ENCODE results near the gene SPNS3. TPM values are rescaled to one million over a fixed set of nuclear protein-coding genes. Genes with fewer than 3 reads are reported as not detected.

The SPNS3 gene
- total and polyA plus RNA-seq, 9 donors: 0.06 to 0.80 (median 0.20) TPM; not detected in 4

DNA sequence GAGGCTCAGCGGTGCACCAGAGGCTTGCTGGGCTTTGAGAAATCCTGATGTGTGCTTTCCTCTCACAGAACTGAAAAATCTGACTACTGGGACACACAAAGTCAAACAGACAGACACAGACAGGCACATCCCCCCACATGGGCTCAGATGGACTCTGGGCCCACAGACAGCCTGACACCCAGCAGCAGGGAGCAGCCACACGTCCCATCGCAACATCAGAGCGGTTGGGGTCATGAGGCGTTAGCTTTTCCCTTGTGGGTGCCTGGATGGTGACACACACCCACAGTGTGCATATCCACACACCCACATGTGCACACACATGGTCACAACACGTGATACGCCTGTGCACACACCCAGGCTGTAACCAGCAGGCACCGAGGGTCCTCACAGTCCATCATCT lies 6.3 kb downstream of the SPNS3 start:
- H3K27ac ChIP-seq: peak overlapping the region; percentile 22 to 24
- H3K36me3 ChIP-seq: no peaks in the 10 kb centered on the region
- DNase-seq: no peak
- intact Hi-C loops (cut with DNase I): no loop called here
- H3K4me1 ChIP-seq (ENCODE audit: insufficient read depth): peaks cover 3% of the 10 kb centered on the region
- TF ChIP-seq POLR2A (IDR thresholded peaks at IDR 0.05) (no peak), EP300 (IDR thresholded peaks at IDR 0.05) (no peak)
- TF ChIP-seq, protein P1, sequence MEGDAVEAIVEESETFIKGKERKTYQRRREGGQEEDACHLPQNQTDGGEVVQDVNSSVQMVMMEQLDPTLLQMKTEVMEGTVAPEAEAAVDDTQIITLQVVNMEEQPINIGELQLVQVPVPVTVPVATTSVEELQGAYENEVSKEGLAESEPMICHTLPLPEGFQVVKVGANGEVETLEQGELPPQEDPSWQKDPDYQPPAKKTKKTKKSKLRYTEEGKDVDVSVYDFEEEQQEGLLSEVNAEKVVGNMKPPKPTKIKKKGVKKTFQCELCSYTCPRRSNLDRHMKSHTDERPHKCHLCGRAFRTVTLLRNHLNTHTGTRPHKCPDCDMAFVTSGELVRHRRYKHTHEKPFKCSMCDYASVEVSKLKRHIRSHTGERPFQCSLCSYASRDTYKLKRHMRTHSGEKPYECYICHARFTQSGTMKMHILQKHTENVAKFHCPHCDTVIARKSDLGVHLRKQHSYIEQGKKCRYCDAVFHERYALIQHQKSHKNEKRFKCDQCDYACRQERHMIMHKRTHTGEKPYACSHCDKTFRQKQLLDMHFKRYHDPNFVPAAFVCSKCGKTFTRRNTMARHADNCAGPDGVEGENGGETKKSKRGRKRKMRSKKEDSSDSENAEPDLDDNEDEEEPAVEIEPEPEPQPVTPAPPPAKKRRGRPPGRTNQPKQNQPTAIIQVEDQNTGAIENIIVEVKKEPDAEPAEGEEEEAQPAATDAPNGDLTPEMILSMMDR (IDR thresholded peaks at IDR 0.05): no peak
- 86 to 87% (median 87%) methylated on average over 8 of the region's 8 CpGs for WGBS, 3 donors
- no peaks in the 10 kb centered on the region for H3K9me3 ChIP-seq
- H3K4me3 ChIP-seq: no peak overlapping the region
- no peaks in the 10 kb centered on the region for H3K27me3 ChIP-seq

GRCh38 chr17:4440690-4441686 lies 7.2 kb downstream of the SPNS3 start:
- no peaks in the 10 kb centered on the region for H3K9me3 ChIP-seq
- H3K27ac ChIP-seq: peak overlapping the region in 1 of 2 donors; percentile 30
- H3K36me3 ChIP-seq: no peaks in the 10 kb centered on the region
- intact Hi-C loops (cut with DNase I): no loop called here
- H3K4me3 ChIP-seq: no peak overlapping the region
- peaks cover 3% of the 10 kb centered on the region for H3K4me1 ChIP-seq (ENCODE audit: insufficient read depth)
- WGBS, 3 donors: 10 to 19% (median 13%) methylated on average over 16 of the region's 16 CpGs
- TF ChIP-seq POLR2A (IDR thresholded peaks at IDR 0.05): no peak
- TF ChIP-seq, protein P1 (IDR thresholded peaks at IDR 0.05): no peak
- DNase-seq: peak in 4 of 5 donors; percentile 37 to 75 (median 54)
- no peaks in the 10 kb centered on the region for H3K27me3 ChIP-seq

DNA sequence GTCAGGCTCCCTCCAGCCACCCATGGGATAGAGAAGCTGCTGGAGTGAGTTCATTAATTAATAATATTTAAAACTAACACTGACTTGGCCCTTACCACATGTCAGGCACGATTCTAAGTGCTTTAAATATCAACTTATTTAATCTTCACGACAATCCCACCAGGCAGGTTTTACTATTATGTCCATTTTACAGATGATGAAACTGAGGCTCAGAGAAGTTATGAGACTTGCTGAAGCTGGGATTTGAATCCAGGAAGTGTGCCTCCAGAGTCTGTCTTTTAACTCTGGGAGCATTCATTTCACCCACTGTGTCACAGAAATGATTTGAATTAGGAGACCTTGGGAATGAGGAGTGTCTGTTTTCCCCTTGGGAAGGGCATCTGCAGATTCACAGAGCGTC lies 8.8 kb downstream of the SPNS3 start:
- Histone ChIP-seq H3K4me1 (ENCODE audit: insufficient read depth) (peaks cover 3% of the 10 kb centered on the region), H3K9me3 (no peaks in the 10 kb centered on the region), H3K27ac (no peak overlapping the region), H3K4me3 (no peak overlapping the region), H3K36me3 (no peaks in the 10 kb centered on the region), H3K27me3 (no peaks in the 10 kb centered on the region)
- 52 to 65% (median 61%) methylated on average over 3 of the region's 3 CpGs for WGBS, 3 donors
- TF ChIP-seq EP300 (IDR thresholded peaks at IDR 0.05) (no peak), POLR2A (IDR thresholded peaks at IDR 0.05) (no peak)
- TF ChIP-seq, protein P1 (IDR thresholded peaks at IDR 0.05): no peak
- DNase-seq: no peak
- intact Hi-C loops (cut with DNase I): no loop called here

DNA sequence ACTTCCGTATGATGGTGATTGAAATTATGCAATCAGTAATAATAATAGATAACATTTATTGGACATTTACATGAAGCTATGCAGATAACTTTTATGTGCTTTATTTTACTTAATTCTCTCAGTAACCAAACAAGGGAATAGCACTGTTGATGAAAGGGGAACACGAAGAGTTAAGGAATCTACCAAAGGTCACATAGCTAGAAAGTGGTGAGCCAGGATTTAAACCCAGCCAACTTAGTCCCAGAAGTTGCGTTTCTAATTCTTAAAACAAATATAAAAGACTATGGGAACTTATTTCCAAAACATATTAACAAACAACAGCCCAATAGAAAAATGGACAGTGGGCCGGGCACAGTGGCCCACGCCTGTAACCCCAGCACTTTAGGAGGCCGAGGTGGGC lies 9.7 kb downstream of the SPNS3 start:
- Histone ChIP-seq H3K9me3 (no peaks in the 10 kb centered on the region), H3K4me3 (no peak overlapping the region), H3K36me3 (no peaks in the 10 kb centered on the region), H3K4me1 (ENCODE audit: insufficient read depth) (peaks cover 3% of the 10 kb centered on the region), H3K27ac (no peak overlapping the region), H3K27me3 (no peaks in the 10 kb centered on the region)
- DNase-seq: no peak
- intact Hi-C loops (cut with DNase I): no loop called here
- TF ChIP-seq, protein P1 (IDR thresholded peaks at IDR 0.05): no peak
- TF ChIP-seq EP300 (IDR thresholded peaks at IDR 0.05): no peak
- TF ChIP-seq POLR2A (IDR thresholded peaks at IDR 0.05): no peak
- WGBS, 3 donors: 6 to 21% (median 15%) methylated on average over 6 of the region's 6 CpGs
